Measurements from ENCODE around the gene SAMSN1.
A peak's percentile ranks its signal among the peaks of the same experiment; 100 is the strongest.
"Not testable (repeated sequence)": the region's sequence is repeated elsewhere in the genome, so short reads cannot be mapped to it uniquely, and the experiment has no call there.

Gene SAMSN1

DNA sequence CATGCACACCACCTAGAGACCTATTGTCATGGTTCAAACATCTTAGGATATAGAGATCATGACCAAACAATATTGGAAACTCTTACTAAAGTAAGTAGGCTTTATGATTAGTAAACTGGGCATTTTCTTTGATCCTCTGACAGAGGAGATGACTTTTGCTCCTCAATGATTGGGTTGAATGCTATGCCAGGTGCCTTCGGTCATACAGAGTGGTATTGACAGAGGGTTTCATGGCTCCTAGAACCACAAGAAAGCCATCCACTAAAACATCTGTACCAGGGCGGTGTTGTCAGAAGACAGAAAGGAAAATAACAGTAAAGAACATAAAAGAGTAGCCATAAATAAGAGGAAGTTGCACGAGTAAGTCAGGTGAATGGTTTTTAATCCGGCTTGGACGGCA, 20.8 kb upstream of the SAMSN1 start:
- no peak for DNase-seq (ENCODE audit: low read depth)

DNA sequence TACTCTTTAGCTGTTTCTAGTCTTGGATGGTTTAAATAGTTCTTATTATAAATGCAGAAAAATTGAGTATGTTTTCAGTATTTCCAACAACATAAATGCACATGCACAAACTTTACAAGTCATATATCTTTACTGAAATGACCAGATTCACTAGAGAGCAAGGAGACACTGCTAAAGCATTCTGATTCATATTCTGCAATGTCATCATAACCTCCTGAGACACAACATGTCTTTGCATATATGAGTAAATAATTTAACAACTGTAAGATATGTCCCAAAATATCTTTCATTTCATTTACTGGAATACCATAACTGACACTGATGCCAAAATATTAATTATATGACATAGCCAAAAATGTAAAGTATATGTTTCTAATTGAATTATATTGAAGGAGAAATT, 16.8 kb upstream of the SAMSN1 start:
- no peak for DNase-seq (ENCODE audit: low read depth)

DNA sequence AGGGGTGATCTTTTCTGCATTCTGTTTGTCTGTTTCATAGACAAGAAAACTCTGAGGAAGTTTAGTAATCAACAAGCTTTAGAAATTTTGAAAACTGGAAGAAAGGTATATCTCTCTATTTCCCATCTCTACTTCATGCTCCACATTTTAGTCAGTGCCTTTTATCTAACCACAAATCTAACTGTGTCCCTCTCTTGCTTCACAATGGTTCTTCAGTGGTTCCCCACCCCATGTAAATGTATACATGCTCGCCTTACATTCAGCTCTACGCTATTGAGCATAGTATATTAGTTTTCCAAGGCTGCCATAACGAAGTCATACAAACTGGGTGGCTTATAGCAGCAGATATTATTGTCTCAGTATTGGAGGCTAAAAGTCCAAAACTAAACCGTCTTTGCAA, 14.4 kb upstream of the SAMSN1 start:
- no peak for DNase-seq (ENCODE audit: low read depth)

DNA sequence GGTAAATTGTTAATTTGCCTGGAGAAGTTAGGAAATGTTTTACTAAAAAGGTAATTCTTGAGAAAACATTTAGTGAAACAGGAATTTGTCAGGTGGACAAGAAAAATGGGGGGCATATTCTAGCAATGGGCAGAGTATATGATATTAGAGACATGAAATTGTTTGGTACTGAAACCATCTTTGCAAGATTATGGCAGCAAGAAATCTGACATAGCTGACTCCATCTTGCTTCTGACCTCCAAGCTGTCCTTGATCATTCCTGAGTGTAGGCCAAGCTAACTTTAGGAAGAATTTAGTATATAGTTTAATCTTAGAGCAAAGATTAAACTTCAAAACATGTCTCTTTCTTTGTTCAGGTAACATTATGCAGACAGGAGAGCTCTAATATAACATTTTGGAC, 14.0 kb upstream of the SAMSN1 start:
- no peak for DNase-seq (ENCODE audit: low read depth)

DNA sequence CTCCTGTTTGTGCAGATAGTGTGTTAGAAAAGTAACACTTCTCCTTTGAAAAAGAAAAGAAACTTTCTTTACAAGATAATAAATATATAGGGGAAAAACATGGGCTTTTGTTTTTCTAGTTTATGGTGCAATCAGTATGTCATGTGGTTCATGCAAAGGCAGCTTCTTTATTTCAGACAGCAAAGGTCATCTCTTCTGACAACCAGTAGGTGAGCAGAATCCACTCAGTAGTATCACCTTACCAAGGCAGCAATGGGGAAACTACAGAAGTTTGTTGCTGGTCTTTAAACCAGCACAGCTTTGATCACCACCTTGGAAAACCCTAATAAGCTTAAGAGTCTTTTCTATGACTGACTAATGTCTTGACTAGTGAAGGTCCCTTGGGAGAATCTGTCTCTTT, 13.0 kb upstream of the SAMSN1 start:
- no peak for DNase-seq (ENCODE audit: low read depth)

DNA sequence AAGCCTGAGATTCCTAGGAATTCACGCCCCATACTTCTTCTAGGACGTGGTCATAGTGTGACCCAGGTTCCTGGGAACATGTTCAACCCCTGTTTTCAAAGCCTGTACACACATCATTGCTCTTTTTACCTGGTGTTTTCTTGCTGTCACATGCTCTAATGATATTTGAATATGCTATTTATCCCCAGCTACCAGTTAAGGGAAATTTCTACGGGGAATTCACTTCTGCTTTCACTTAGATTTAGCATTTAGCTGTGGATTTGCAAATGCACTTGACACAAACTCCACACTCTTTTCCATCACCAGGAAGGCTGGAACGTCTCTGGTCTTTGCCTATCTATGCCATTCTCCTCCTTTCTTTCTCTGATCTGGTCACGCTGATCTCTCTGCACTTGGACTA, 11.3 kb upstream of the SAMSN1 start:
- DNase-seq (ENCODE audit: low read depth): no peak

DNA sequence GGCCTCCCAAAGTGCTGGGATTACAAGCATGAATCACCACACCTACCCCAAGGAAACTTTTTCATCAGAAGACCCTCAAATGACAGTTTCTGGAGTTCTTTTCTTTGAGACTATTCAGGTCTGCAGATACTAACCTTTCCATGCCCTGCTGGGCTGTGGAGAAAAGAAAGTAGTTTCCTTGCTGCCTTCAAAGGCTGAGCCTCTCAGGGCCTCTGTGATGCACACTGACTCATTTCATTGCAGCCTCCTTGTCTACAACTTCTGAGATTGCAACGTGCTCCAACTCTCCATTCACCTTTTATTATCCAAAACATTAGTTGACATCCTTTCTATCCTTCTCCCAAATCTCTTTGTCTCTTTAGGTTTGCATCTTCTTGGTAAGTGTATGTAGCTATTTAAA, 8.8 kb upstream of the SAMSN1 start:
- no peak for DNase-seq (ENCODE audit: low read depth)

DNA sequence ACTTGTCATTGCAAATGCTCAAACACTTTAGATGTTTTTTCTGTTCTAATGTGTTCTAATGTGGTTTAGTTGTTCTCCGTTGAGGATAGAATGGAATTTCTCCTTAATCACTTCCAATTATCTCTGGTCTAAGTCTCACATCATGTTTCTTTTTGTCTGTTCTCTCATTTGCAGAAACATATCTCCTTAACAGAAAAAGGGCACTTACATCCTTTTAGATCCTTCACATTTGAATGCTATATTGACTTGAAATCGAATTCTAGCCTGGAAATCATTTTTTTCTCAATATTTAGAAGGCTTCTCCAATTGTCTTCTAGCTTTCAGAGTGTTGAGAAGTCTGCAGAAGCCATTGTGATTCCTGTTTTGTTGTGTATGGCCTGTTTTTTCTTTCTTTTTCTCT, 7.3 kb upstream of the SAMSN1 start:
- no peak for DNase-seq (ENCODE audit: low read depth)

DNA sequence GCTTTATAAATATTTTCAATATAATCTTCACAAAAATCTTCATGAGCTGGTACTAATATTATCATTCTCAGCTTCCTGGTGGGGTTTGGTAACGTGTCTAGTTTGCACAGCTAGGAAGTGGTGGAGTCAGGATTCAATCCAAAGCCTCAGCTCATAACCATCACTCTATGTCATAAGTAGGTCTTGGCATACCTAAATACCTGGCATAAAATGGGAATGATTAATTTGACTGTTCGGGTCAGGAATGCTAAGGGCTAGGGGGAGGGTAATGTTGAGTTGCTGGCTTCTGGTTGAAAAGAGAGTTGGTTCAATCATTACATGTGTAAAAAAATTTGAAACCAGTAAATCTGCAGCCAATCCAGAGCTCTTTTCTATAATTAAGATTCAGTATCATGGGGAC, 5.6 kb upstream of the SAMSN1 start:
- DNase-seq (ENCODE audit: low read depth): no peak

DNA sequence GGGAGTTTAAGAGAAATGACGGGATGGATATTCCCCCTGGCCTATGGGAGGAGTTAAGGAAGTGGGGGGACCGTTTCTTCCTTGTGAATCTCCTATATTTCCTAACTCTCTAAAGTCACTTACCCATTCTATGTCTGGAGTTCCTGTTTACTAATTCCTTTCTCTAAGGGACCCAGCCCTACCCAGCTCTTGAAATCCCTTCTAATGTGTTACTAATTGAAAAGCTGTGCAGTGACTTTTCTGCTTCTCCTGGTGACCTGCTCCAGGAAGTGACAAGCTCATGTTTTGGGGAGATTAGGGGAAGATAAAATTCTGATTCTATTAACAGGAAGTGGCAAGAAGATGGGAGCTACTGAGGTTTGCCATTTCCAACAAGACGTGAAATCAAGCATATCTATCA, 4.0 kb upstream of the SAMSN1 start:
- DNase-seq (ENCODE audit: low read depth): no peak

DNA sequence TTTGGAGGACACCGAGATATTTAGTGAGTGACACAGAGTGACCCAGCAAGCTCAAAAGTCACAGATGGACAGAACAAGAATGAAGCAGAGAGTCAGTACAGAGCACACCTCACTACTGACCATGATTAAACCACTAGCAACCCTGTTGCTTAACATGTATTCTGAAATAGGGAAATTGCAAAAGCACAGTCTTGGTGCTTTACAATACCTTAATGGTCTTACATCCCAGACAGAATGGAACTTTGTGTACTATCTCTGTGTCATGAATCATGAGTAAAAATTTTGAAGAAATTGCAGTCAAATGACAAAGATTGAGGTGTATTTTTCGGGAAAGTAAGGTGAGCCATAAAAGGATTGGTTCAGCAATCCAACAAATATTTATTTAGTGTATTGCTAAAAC, 2.7 kb upstream of the SAMSN1 start:
- DNase-seq (ENCODE audit: low read depth): no peak

DNA sequence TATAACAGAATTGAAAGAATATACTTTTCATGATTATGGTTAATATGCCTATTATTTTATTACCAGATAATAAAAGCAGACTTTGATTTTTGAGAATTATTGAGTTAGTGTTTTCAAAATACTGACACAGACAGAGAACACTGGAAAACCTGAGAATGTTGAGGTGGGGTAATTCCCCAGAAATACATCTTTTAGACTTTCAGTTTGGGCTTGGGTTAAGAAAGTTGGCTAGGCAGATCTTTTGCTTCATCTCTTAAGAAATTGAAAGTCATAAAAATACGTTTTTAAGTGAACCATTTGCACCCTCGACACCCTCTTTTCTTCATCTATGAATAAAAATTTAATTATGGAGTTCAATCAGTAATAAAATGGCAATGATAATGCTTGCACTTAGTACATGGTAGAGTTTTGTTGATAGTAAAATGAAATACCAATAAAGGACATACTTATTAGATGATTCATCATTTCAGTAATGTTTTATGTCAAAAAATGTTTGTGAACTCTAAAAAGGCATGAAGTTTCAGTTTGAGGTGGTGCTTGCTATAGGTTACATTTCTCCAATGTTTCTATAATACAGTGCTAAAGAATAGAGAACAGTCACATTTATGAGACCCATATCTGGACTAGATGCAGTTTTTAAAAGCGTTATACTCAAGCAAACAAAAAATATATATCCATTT, 1.9 kb upstream of the SAMSN1 start:
- DNase-seq (ENCODE audit: low read depth): no peak

DNA sequence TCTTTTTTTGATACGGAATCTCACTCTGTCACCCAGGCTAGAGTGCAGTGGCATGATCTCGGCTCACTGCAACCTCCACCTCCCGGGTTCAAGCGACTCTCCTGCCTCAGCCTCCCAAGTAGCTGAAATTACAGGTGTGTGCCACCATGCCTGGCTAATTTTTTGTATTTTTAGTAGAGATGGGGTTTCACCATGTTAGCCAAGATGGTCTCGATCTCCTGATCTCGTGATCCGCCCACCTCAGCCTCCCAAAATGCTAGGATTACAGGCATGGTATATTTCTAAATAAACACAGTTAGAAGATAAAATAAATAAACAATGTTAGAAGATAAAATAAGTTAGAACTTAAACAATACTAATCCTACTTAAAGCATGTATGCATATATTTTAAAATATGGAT, 604 bp upstream of the SAMSN1 start:
- DNase-seq (ENCODE audit: low read depth): not testable (repeated sequence)

DNA sequence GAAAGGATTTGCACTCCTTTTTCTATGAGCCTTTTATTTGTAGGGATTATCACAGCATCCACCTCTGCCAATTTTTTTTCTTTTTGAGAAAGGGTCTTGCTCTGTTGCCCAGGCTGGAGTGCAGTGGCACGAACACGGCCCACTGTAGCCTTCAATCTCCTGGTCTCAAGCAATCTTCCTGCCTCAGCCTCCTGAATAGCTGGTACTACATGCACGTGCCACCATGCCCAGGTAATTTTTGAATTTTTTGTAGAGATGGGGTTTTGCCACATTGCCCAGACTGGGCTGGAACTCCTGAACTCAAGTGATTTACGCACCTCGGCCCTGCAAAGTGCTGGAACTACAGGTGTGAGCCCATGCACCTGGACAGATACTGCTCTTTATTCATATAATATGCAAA, 2.1 kb downstream of the SAMSN1 start:
- DNase-seq (ENCODE audit: low read depth): no peak

DNA sequence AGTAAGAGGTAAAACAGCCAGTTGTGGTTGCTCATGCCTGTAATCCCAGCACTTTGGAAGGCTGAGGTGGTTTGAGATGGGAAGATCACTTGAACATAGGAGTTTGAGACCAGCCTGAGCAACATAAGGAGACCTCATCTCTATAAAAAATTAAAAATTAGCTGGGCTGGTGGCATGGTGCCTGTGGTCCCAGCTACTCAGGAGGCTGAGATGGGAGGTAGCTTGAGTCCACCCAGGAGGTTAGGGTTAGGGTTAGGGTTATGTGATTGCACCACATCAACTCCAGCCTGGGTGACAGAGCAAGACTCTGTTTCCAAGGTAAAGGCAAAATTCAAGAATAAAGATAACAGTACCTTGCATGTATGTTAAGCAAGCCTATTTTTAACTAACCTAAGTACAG, 3.5 kb downstream of the SAMSN1 start:
- no peak for DNase-seq (ENCODE audit: low read depth)

DNA sequence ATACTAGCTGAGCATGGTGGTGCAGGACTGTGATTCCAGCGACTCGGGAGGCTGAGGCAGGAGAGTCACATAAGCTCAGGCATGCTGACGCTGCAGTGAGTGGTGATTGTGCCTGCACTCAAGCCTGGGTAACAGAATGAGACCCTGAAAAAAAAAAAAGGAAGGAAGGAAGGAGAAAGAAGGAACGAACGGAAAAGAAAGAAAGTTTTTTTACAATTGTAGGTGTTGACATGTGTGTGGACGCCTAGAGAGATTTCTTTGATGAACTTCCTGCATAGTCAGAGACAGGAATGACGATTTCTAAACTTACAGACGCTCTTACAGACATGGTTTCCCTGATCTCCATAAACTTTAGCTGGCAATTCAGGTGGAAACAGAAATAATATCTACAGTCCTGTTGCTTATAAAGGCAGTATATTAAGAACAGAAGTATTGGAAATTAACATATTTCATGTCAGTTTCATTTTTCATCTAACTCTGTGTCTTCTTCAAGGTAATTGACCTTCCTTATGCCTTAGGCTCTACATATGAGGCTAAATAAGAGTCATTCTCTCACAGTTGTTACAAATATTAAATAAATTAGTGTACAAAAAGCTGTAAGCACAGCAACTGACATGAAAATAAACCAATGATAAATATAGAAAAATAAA, 4.1 kb downstream of the SAMSN1 start:
- DNase-seq (ENCODE audit: low read depth): no peak

DNA sequence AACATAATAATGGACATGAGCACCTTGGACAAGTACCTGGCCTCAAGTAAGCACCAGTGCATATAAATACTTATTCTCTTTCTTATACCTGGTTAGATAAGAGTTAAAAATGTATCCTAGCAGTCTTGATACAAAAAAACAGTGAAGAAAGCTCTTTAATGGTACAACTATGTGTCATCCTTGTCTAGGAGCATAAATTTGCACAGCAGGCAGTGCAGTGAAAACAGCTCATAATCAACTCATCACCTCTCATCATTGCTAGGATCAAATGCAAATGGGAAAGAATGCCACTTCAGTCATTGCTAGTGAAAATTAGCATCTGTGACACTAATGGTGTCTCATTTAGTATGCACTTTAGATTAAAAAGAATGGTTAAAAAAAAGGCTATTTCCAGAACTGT, 7.6 kb downstream of the SAMSN1 start:
- DNase-seq (ENCODE audit: low read depth): no peak

DNA sequence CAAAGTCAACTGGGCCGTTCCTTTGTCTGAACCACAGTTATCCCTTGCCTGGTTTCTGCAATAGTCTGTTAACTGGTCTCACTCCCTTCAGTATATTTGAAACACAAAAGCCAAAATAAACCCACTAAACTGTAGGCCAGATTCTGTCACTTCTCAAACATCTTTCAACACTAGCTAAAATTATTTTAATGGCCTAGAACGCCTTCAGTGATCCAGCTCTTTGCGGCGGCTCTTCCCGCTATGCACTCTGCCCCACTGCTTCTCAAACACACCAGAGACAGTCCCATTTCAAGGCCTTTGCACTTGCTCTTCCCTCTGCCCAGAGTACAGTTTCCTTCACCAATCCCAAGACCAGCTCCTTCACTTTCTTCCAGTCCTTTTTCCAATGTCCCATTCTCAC, 9.2 kb downstream of the SAMSN1 start:
- no peak for DNase-seq (ENCODE audit: low read depth)

DNA sequence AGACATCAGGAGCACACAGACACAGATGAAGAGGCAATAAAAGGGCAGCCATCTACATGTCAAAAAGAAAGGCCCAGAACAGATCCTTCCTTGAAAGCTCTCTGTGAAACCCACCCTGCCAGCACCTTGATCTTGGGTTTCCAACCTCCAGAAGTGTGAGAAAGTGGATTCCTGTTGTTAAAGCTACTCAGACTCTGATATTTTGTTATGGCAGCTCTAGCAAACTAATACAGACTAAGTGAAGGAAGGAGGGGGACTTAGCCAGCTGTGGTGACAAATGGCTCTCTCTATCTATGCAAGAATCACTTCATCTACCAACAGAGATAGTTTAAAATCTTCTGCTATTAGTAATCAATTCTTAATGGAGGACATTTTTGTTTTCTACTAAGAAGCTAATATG, 10.4 kb downstream of the SAMSN1 start:
- DNase-seq (ENCODE audit: low read depth): no peak

DNA sequence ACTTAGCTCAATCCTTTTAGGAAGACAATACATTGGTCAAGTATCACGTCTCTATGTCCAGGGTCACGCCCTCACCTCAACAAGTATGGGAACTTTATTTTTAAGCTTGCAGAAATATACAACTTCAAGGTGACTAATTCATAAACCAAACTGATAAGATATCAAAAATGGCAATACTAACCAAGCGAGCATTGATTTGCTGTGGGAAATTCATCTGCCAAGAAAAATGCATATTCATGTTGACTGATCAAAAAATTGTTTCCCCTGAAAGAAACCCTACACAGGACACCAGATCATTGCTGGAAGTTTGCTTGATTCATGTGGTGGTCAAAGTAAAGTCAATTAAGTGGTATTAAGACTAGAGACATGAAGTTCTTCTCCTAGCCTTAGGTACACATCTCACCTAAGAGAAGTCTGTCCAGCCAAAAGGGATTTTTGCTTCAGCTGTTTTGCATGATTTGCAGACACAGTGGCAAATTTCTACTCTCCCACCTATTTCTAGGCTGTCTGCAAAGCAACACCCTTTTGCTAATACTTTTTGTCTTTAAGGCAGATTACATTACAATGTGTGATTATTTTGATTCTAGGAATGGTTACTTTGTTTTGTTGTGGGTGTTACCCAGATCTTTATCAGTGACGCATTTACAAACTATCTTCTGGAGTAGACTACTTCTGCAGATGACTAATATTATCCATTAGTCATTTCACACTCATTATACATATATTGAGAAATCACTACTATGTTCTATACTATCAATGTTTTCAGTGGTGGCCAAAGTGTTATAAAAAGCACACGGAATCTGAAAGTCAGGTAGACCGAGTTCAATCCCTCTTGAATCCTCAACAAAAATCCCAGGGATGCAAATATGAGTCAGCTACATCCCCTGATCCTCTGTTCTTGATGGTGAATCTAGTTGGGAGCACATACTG, 12.4 kb downstream of the SAMSN1 start:
- peak; percentile 13 for DNase-seq (ENCODE audit: low read depth)

DNA sequence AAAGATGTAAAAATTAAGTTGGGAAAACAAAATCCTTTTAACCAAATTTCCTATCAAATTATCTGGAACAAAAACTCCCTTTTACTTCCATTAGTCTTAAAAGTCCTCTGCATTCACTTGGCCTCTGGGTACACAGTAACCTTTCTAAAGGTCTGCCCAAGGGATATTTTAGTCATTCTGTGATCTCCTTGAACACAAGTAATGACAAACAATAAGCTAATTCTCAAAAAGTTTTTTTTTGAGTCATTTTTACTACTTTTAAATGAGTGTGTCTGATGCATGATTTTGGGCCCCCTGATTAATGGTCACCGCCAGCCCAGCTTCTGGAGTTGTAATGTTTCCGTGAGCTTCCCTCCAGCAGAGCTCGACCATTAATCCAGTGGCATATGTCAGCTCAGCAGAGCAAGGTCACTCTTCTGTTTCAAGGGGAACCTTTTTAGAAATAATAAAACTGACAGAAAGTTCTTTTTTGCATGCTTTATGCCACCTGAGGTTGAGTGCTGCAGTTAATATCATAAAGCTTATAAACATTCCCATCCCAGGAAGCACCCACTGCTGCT, 14.3 kb downstream of the SAMSN1 start:
- DNase-seq (ENCODE audit: low read depth): no peak

DNA sequence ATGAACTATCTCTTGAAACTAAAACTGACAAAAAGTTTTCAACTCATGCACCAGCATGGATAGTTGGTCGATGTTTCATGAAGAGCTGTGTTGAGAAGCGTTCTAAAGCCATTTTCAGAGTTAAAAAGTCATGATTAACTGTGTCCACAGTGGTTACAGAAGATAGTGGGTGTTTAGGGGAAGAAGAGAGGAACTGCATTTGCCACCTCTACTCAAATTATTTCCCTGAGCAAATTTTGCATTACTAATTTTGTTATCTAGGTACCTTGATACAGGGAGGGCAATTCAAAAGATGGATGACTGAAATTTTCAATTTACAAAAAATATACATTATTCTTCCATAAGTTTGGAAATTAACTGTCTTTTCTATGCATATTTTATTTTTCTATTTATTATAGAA, 15.5 kb downstream of the SAMSN1 start:
- DNase-seq (ENCODE audit: low read depth): no peak

DNA sequence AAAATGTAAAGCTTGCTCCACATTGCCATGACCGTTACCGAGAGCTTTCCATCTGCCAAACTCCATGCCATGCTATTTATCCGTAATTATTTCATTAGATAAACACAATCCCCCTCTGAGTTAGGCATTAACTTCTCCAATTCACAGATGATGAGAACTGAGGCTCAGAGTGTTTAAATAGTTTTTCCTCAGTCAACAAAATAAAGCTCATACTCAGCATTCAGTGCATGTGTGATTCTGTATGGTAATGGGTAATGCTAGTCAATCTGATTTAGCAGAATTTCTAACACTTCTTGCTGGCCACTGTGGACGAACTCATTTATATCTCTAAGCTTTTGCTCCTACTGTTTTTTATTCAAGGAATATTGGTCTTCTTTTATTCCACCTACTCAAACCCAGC, 17.3 kb downstream of the SAMSN1 start:
- DNase-seq (ENCODE audit: low read depth): no peak
